HG02943 (cell line): ENCODE data around the gene KIF6.

Source experiments
- ATAC-seq: cut with Tn5 transposase; IDR thresholded peaks from one replicate; pipeline ENCODE4 v1.9.1; 2021; ENCODE audit warnings: mild to moderate bottlenecking, low read depth, moderate library complexity; ENCODE audit not compliant: unreplicated experiment

KIF6 gene

DNA sequence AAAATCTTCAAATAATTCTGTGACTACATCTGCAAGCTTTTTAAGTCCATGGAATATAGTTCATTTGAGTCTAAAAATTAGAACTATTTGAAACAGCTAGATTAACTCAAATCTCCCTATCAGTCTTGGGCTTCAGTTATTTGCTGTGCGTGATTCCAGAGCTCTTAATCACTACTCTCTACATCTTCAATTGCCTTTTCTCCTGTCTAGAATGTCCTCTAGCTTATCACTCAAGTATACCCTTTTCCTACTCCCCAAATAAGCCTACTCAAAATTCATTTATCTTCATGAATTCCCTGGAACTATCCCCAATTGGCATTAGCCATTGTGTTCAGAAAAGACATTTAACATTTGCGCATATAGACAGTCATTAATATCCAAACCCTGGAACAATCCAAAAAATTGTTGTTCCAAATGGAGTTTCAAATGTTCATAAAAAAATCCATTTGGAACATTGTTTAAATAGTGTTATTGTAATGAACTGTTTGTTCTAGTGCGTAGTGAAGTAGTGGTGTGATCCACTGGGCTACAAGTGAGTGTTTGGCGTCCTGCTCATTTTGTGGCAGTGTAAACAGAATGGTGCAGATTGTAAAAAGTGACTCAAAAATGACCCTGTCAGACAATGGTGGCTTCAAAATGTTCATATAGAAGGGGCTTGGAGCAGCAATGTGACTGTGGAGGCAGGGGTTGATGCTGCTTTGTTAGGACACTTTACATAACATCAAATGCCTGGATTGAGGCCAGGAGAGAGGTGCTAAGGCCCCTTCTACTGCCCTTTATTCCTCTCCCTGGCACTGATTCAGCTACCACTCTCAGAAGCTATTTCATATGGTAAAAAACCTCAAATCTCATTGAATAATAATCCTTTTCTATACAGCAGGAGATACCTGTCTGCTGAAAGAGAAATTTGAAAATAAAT is 122.3 kb downstream of the KIF6 start:
- ATAC-seq, result no peak

- no peak for ATAC-seq
Observed at GRCh38 chr6:39599973-39600372, 125.2 kb downstream of the KIF6 start.

DNA sequence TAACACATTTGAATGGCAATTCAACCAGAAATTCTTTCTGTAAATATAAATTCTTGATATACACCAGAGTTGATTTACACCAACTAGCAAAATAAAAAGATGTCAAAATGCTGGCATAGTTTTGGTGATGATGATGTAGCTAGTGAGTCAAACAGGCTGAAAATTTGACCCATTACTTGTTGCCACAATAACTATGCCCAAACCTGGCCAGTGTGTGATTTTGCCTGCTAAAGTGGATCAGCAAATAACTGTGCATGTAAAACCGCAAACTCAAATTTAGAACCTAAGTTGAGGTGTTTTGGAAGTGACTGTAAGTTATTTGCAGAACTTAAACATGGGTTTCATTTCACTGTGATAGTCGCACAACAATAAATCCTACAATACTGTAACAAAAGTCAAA is 125.9 kb downstream of the KIF6 start:
- no peak for ATAC-seq

GRCh38 chr6:39594285-39594684 is 130.9 kb downstream of the KIF6 start:
- no peak for ATAC-seq

GRCh38 chr6:39593646-39594045 is 131.6 kb downstream of the KIF6 start:
- no peak for ATAC-seq

DNA sequence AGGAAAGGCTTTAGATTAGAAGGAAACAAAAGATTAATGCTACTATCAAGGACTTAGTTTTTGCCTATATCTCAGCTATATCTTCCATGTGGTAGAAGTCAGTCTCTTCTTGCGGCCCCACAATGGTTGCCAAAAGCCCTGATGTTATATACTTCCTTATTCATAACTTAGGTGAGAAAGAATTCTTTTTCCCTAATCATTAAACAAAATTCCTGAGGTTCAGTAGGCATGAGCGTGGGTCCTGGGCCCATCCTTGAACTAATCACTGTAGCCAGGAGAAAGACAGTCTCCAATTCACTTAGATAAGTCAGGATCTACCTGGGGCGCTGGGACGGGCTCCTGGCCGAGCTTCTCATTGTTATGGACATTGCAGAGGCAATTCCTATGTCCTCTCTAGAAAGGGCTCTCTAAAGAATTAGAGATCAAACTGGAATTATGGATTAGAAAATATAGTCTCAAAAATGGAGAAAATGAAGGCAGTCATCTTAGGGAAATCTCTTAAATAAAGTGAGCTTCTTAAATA is 134.3 kb downstream of the KIF6 start:
- no peak for ATAC-seq

- no peak for ATAC-seq
Observed at GRCh38 chr6:39587080-39587479, 138.1 kb downstream of the KIF6 start.

- ATAC-seq, result no peak
Observed at GRCh38 chr6:39585641-39586040, 139.6 kb downstream of the KIF6 start.

DNA sequence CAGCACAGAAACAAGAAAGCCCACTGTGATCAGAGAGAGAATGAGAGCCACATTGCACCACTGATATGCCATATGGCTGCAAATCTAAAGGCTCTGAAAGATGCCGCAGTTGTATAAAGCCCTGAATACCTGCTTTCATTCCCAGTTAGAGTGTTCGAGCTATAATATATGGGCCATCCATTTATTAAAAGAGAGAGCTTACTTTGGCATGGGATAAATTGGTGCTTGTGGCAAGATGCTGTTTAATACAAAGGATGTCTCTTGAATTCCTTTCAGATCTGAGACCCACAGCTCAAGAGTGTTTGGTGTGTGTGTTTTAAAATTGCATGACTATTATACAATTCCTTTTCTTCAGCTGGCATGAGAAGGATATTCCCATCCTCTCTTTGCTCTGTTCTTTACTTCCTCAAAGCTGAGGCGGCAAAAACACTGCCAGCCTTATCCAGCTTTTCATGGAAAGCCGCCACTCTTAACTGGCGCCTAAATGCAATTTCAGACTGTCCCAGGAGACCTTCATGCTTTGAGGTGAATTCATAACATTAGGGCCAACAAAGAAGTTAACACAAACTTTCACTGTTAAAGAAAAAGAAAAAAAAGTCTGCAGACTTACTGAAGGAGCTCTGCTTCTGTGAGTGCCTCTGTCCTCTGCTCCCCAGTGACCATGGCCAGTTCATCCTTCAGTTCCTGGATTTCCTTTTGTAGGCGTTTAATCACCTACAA is 147.6 kb downstream of the KIF6 start:
- no peak for ATAC-seq

DNA sequence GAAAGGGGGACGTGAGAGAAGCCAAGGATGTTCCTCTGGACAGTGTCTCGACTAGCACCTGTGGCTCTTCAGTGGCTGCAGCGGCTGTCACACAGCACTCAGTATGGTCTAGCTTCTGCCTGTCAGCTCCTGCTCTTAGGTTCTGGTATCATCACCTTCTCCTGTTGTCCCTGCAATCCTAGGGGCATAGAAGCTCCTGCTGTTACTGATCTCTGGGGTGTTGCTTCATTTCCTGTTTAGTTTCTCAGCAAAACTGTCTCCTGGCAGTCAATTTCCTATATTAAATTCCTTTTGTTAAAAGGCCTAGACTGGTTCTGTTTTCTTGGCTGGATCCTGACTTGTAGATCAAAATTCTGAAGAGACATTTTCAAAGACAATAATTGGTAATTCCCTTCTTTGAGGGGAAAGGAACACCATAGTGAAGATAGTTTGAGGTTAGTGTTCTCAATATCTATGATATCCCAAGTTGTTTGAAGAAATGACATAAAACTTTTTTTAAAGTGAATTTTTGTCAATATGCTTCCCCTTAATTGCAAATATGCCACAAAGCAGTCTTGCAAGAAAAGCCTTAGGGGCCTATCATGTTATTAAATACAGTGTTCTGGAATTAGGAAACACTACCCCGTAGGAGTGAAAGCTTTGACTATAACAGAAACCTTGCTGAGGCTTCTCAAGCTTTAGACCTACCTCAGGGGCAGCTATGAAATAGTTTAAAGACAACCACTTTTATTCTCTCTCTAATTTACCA is 148.5 kb downstream of the KIF6 start:
- ATAC-seq, result no peak

GRCh38 chr6:39574991-39575390 is 150.2 kb downstream of the KIF6 start:
- no peak for ATAC-seq

DNA sequence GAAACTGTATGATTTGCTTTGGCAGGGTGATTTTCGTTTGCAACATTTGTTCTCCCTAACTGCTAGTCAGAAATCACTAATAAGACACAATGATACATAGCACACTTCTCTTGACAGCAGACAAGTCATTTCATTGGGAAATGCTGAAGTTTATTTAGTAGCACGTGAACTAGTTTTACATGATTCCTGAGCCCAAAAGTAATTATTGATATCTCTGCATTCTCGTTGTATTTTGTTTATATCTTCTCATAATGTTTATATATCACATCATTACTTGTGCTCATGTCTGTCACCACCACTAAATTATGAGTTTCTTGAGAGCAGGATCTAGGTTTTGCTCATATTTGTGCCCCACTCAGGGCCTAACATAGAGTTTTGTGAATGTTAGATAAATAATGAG is 151.7 kb downstream of the KIF6 start:
- ATAC-seq, result no peak

GRCh38 chr6:39572661-39573340 is 152.4 kb downstream of the KIF6 start:
- ATAC-seq, result no peak

DNA sequence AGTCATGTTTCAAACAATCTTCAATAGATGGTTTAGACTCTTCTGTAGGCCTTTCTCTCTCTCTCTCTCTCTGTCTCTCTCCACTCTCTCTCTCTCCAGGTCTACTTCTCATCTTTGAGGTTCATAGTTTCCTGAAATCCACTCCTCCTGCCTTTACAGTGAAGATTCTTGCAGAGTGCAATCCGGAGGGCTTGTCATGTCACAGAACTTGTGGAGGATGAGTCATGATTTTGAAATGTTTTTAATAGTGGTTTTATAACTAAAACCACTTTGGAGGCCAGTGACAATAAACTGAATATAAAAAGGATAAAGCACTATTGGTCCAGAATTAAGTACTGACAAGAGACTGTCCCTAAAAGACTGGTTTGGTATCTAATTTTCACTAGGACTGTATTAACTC is 156.3 kb downstream of the KIF6 start:
- no peak for ATAC-seq

DNA sequence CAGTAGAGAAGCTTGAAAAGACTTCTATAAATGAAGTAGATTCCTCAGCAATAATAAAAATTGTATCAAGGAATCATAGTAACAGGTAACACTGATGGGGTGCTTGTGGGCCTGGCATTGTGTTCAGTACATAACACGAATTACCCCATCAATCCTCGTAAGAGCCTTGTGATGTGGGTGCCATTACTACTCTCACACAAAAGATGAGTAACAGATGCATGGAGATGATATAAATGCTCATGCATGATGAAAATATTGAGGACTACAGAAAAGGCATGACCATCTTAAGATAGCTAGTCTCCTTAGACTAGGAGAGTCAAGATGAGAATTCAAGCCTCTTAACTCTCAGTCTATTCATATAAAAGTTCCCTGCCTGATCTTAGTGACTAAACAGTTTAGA is 158.1 kb downstream of the KIF6 start:
- no peak for ATAC-seq

DNA sequence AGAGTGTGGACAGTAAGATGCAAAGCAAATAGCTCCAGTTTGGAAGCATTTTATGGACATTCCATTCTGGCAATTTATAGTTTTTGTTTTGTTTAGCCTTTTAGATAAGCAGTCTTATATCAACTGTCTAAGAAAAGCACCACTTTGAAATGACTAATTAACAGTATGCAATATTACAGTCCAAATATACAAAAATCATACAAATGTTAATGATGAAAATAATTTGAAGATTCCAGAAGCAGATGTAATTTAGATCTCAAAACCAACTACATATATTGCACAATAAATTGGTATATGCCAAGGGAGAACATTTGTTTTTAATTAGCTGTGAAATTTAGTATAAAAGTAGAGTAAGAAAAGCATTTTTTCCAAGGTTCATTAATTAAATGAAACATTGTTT is 158.8 kb downstream of the KIF6 start:
- ATAC-seq, result no peak

DNA sequence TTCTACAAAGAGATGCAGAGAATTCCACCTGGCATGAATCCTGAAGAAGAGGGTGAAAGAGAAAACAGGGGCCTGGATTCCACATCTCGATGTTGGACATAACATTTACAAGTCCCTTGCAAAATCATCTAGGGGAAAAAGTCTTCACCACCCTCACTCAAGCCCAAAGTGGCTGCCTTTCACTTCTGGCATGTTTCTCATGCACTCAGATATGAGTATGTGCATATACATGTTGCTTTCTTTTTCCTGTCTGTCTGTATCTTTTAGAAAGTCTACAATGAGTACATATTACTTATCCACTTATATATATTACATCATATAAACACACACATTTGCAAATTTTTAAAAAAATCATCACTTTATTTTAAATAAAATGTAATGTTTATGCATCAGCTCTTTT is 159.3 kb downstream of the KIF6 start:
- no peak for ATAC-seq

GRCh38 chr6:39563566-39564311 is 161.5 kb downstream of the KIF6 start:
- ATAC-seq, result no peak

DNA sequence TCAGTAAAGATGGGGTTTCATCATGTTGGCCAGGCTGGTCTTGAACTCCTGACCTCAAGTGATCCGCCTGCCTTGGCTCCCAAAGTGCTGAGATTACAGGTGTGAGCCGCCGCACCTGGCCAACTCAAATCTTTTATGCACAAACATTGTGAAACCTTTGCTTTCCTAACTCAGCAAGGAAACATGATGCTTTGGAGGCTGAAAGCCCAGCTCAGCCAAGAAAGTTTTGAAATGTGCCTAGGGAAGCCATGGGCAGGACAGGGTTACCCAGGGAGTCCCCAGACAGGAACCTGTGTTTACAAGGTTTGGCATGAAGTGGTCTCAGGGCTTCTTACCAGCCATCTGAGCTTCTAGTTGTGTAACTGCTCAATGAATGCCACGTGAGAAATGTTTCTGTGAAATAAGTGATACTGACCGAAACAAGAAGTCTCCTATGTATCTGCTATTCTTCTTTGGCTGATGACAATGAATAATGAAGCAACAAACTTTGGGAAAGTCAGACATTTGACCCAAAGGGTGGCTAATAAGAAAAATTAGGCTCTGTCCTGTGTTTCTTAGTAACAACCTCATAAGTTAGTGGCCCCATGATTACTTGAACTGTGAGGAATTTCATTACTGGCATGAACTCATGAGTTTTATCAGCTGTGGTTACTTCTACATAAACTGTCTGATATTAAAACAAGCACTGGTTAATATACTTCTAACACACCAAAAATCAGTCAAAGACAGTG is 163.5 kb downstream of the KIF6 start:
- ATAC-seq, result no peak
